Measurements from ENCODE around the gene EDEM1.
A peak's percentile ranks its signal among the peaks of the same experiment; 100 is the strongest.

Gene EDEM1

DNA sequence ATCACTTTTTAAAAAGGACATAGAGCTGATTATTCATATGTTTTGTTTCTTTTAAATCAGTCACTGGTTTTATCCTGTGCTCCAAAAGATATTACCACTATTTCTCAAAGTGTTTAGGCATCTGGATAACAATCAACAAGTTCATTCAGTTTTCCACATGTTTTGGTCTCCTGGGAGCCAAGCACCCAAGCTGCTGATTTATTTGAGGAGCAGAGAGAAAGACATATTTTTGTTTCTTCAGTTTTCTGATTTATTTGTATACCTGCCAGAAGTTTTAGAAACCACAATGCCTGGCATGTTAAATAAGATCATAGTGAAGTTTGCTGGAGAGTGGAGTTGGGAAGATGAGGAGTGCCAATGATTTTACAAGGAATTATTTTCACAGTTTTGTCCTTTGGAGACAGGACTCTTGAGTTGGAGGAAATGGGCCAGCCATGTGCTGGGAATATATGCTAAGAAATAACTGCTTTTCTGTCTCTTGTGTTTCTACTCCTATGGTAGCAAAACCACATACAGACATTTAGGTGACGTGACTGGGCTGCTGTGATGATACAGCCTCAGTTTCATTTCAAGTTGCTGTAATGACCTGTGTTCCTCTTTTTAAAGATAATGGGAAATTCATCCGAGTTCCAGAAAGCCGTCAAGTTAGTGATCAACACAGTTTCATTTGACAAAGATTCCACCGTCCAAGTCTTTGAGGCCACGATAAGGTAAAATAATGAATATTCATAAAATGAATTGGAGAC is 11.7 kb downstream of the EDEM1 start:
- DNase-seq (ENCODE audit: low spot score), result no peak

GRCh38 chr3:5201536-5201935 is 14.0 kb downstream of the EDEM1 start:
- DNase-seq (ENCODE audit: low spot score), result no peak

DNA sequence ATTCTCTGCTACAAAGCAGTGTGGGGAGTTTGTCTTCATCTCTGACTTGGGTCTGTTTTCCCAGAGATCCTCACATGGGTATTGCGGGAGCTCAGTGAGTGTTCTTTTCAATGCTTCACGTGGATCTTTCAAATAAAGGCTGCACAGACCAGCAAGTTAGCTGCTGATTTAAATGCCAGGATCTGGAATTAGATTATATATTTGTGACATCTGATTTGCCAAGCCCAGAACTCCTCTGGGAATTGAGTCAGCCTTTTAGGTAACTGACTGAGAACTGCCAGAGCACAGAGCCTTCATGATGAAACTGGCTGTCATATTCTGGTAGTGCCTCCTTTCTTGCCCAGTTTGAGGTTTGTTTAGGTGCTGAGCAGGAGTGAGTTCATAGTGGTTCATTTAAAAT is 14.7 kb downstream of the EDEM1 start:
- DNase-seq (ENCODE audit: low spot score), result no peak

- no peak for DNase-seq (ENCODE audit: low spot score)
Observed at GRCh38 chr3:5205165-5205941, 17.8 kb downstream of the EDEM1 start.

DNA sequence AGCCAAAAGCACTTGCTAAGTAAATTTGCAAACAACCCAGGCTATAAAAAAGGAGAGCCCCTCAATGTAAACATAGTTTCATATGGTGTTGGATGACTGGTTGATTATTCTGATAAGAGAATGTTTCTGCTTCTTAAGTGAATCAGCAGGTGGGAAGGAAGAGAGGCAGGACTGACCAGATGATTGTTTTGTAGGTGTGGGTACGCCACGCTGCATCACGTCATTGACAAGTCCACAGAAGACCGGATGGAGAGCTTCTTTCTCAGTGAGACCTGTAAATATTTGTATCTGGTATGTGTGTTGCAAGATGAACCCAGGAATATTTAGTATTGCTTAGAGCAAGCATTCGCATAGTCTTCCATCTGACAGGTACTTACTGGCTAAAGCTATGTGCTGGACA is 23.4 kb downstream of the EDEM1 start:
- DNase-seq (ENCODE audit: low spot score), result no peak

GRCh38 chr3:5212628-5213573 is 25.4 kb downstream of the EDEM1 start:
- no peak for DNase-seq (ENCODE audit: low spot score)

- DNase-seq (ENCODE audit: low spot score), result no peak
Observed at GRCh38 chr3:5213574-5213966, 26.1 kb downstream of the EDEM1 start.

DNA sequence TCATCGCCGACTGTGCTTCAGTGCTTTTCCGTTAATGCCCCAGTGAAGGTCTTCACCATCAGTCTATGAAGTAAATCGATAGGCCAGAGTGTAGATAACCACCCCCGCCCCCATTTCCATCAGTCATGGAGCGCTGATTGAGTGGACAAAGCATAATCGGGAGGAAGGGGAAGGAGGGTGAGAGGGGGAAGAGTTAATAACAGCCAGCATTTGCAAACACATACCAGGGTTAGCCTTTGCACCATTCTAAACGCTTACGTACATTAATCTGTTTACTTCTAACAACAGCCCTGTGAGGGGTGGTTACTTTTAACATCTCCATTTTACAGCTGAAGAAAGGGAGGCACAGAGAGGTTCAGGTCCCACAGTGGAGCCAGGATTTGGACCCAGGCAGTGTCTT is 26.8 kb downstream of the EDEM1 start:
- no peak for DNase-seq (ENCODE audit: low spot score)

DNA sequence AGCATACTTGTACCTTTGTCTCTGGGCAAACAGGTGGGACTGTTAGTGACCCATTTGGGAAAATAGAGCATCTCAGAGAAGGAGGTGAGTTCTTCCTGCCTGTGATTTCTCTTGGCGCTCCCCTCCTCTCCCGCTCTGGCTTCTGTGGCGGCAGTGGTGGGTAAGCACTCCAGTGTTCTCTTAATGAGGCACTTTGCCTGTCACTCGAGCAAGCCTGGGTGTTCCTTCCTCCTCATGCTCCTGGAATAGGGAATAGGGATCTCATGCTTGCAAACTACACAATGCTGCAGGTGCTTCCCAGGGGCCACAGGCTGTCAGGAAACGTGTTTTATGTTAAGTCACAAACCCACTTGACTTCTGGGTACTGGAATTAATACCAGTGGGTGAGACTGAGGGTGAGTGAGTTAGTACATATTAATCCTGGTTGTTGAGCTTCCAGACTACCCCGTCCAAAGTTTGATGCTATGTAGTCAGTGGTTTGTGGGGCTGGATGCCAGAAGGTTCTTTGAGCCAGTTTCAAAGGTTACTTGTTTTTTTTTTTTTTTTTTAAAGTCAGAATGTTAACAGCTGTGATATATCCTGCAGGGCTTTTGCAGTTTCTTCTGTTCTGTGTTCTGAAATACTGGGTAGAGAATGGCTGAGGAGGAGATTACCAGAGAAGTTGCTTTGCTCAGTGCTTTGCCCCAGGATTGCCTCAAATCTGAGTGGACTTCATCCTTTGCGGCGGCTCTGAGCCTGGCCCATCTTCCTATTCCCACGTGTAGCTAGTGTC is 30.5 kb downstream of the EDEM1 start:
- DNase-seq (ENCODE audit: low spot score), result peak; percentile 23

- DNase-seq (ENCODE audit: low spot score), result no peak
Observed at GRCh38 chr3:5218815-5219214, 31.3 kb downstream of the EDEM1 start.

GRCh38 chr3:5219216-5219615 is 31.7 kb downstream of the EDEM1 start:
- DNase-seq (ENCODE audit: low spot score), result no peak

- DNase-seq (ENCODE audit: low spot score), result no peak
Observed at GRCh38 chr3:5220193-5220592, 32.7 kb downstream of the EDEM1 start.

DNA sequence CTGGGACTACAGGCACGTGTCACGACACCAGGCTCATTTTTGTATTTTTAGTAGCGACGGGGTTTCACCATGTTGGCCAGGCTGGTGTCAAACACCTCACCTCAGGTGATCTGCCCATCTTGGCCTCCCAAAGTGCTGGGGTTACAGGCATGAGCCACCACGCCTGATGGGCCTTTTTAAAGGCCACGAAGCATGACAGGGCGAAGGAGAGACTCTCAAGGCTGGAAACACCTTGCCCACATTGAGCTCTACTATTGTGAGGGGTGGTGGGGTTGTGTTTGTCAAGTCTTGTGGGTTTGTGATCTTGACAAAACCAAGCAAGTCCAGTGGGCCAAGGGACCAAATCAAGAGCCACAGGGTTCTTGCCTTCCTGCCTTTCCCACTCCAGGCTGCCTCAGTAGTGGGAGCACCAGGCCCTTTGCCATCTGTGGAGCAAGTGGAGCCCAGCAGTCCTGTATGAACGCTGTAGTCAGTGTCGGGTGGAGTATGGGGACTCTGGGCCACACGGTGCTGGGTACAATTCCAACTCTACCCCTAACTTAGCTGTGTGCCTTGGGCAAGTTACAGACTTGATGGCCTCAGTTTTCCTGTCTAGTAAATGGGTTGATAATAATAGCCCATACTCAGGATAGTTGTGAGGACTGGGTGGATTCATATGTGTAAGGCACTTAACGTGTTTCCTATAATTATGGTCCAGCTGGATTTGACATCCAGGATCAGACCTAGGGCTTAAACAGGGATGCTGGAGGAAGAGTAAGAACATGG is 33.3 kb downstream of the EDEM1 start:
- no peak for DNase-seq (ENCODE audit: low spot score)

DNA sequence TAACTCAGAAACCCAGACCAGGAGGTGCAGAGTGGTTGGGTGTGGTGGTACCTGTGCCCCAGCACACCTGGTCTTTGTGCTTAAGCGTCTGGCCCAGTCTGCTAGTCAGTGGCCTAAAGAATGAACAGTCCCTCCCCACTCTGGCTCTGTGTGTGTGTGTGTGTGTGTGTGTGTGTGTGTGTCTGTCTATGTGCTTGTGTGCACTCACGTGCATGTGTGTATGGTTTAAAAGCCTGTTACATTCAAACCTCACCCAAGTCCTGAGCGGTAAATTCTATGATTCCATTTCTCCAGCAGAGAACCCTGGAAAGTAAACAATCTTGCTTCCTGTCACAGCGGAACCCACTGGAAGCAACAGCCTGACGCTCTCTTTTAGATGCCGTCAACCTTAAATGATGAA is 34.2 kb downstream of the EDEM1 start:
- no peak for DNase-seq (ENCODE audit: low spot score)

- DNase-seq (ENCODE audit: low spot score), result no peak
Observed at GRCh38 chr3:5222283-5223005, 34.9 kb downstream of the EDEM1 start.

DNA sequence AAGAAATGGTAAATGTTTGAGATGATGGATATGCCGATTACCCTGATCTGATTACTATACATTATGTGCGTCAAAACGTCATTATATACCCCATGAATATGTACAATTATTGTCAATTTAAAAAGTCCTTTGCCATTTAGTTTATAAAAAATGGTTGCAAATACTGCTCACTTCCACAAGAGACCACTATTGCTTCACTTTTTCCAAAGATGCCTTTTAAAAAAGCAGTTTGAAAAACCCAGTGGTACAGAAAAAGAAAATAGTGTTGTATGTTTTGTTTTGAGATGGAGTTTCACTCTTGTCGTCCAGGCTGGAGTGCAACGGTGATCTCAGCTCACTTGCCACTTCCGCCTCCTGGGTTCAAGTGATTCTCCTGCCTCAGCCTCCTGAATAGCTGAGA is 39.3 kb downstream of the EDEM1 start:
- DNase-seq (ENCODE audit: low spot score), result peak; percentile 55

GRCh38 chr3:5227812-5228211 is 40.3 kb downstream of the EDEM1 start:
- DNase-seq (ENCODE audit: low spot score), result peak; percentile 52

GRCh38 chr3:5229414-5229813 is 41.9 kb downstream of the EDEM1 start:
- no peak for DNase-seq (ENCODE audit: low spot score)

DNA sequence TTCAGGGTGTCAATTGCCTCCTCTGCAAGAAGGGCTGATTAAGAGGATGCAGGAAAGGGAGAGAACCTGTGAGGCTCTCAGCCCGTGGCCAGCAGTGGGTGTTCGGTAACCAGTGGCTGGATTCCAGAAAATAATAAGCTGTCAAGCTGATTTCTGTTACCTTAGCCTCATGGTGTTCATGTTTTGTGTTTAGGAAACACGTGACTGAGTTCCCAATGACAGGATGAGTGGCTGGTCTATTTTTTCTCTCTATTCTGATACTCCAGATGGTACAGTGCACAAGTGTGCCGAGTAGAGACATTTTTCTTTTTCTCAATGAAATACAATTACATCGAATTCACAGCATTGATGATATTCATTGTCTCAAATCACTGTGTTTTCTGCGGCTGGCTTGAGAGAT is 43.6 kb downstream of the EDEM1 start:
- DNase-seq (ENCODE audit: low spot score), result no peak

DNA sequence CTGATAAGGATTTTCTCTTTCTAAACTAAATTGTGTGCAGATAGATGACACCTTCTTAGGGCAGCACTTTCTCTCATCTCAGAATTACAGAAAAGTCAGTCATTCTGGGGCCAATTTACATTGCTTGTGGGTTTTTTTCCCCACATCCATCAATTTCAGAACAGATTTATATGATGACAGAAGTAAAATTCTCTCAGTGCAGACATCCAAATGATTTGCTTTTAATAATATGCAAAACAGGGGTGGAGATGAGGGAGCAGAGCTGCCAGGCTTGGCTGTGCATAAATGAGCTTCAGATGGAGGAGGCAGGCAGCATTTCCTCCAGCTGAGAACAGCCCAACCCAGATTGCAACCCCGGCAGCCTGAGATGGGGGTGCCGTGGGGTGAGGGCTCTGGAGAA is 44.0 kb downstream of the EDEM1 start:
- no peak for DNase-seq (ENCODE audit: low spot score)
